GM12878 (cell line): ENCODE measurements around the gene PAK6. TPM values are rescaled to one million over a fixed set of nuclear protein-coding genes. Genes with fewer than 3 reads are reported as not detected.

Experiments
- ATAC-seq: fragments of 200-7000 bp; cut with Tn5 transposase; 3 replicates; pipeline ENCODE4 v1.9.1; 2020; ENCODE audit warnings: mild to moderate bottlenecking, moderate library complexity
- BruUV-seq: library from RNA; stranded (reverse); fragments of 400-500 nt; replicated peaks from 2 replicates; lab custom pipeline; 2021; lab: Mats Ljungman, UMichigan
- CTCF ChIA-PET: fragments of 300-600 bp; sonication (Branson Sonifier 250); formaldehyde crosslinking; extraction: SDS; loops from one replicate; lab custom pipeline; 2021; ENCODE audit warnings: inconsistent platforms; lab: Yijun Ruan, JAX
- POLR2A ChIA-PET: fragments of 350-600 bp; formaldehyde crosslinking; extraction: SDS; loops from one replicate; lab custom pipeline; 2021; ENCODE audit warnings: inconsistent platforms; lab: Charles Lee
- RAD21 ChIA-PET: fragments of 300-600 bp; sonication (Branson Sonifier 250); formaldehyde crosslinking; loops from one replicate; lab custom pipeline; 2023; ENCODE audit warnings: antibody characterized with exemption; ENCODE audit not compliant: unreplicated experiment; lab: Charles Lee
- SMC1A ChIA-PET: fragments of 300-600 bp; sonication (Branson Sonifier 250); formaldehyde crosslinking; loops from one replicate; lab custom pipeline; 2023; ENCODE audit not compliant: unreplicated experiment, uncharacterized antibody; lab: Charles Lee
- DNase-seq: peaks from one replicate; pipeline ENCODE4 v3.0.0-alpha.2; 2011; ENCODE audit warnings: low read depth, low spot score
- FAIRE-seq: peaks from 3 replicates; lab custom pipeline; 2011; peaks lifted over from hg19 to GRCh38; lab: Jason Lieb, UNC
- H2AFZ ChIP-seq: 2 replicates; pipeline ENCODE4 v1.6.0; 2011; ENCODE audit warnings: low read depth, low read length, control low read depth; ENCODE audit not compliant: control insufficient read depth
- H3K27ac ChIP-seq: 2 replicates; pipeline ENCODE4 v1.5.1; 2011; ENCODE audit warnings: control low read depth; ENCODE audit not compliant: control insufficient read depth, insufficient read depth
- H3K27me3 ChIP-seq, 2 experiments: replicated peaks in 1 of 2; 2 replicates each; pipeline versions ENCODE4 v1.6.0 to v1.6.1; 2011; ENCODE audit warnings: low read length in 1 of 2; ENCODE audit not compliant: control insufficient read depth in 2 of 2, insufficient read depth in 2 of 2
- H3K36me3 ChIP-seq, 2 experiments: 2 replicates each; pipeline ENCODE4 v1.5.1; 2011; ENCODE audit warnings: low read length in 1 of 2; ENCODE audit not compliant: control insufficient read depth in 2 of 2, insufficient read depth in 2 of 2
- H3K4me1 ChIP-seq: 2 replicates; pipeline ENCODE4 v1.6.1; 2011; ENCODE audit warnings: mild to moderate bottlenecking, low read length, moderate library complexity, mixed read lengths; ENCODE audit not compliant: control insufficient read depth, insufficient read depth
- H3K4me2 ChIP-seq: 2 replicates; pipeline ENCODE4 v1.6.0; 2011; ENCODE audit warnings: control low read depth; ENCODE audit not compliant: control insufficient read depth, insufficient read depth
- H3K4me3 ChIP-seq: fragments of 200-600 bp; sonication (generic); 2 replicates; pipeline ENCODE4 v1.5.1; 2016
- H3K79me2 ChIP-seq: 2 replicates; pipeline ENCODE4 v1.6.0; 2011; ENCODE audit warnings: low read length; ENCODE audit not compliant: control insufficient read depth, insufficient read depth
- H3K9ac ChIP-seq: 2 replicates; pipeline ENCODE4 v1.8.0; 2011; ENCODE audit warnings: low read length, control low read depth, mixed read lengths; ENCODE audit not compliant: control insufficient read depth, insufficient read depth
- H3K9me3 ChIP-seq: replicated peaks from 3 replicates; pipeline ENCODE4 v1.5.1; 2011; ENCODE audit warnings: mild to moderate bottlenecking, low read length; ENCODE audit not compliant: control insufficient read depth, insufficient read depth
- H4K20me1 ChIP-seq: 2 replicates; pipeline ENCODE4 v1.6.0; 2011; ENCODE audit not compliant: control insufficient read depth, insufficient read depth
- CBFB ChIP-seq: IDR thresholded peaks from 2 replicates; pipeline ENCODE4 v1.6.1; 2016; ENCODE audit warnings: antibody characterized with exemption, low read depth
- CBX5 ChIP-seq: sonication (generic); IDR thresholded peaks from 2 replicates; pipeline ENCODE4 v1.6.1; 2016; ENCODE audit warnings: low read depth, moderate library complexity, mild to moderate bottlenecking, inconsistent platforms
- SP1 ChIP-seq: IDR thresholded peaks from one replicate; pipeline ENCODE4 v1.6.1; 2011; ENCODE audit warnings: low read depth, low read length
- YY1 ChIP-seq: IDR thresholded peaks from 2 replicates; pipeline ENCODE4 v1.6.1; 2011; ENCODE audit warnings: low read depth, mild to moderate bottlenecking, low read length
- ZNF687 ChIP-seq: fragments of 450-650 bp; IDR thresholded peaks from 2 replicates; pipeline ENCODE4 v1.6.1; 2017; ENCODE audit warnings: mild to moderate bottlenecking, moderate library complexity
- WGBS: methylation state at CpG from one replicate; pipeline ENCODE4 v1.1.6; 2016; ENCODE audit warnings: low lambda C conversion rate; ENCODE audit not compliant: insufficient replicate concordance, insufficient coverage; ENCODE audit errors: missing lambda C conversion rate; 5-methylcytosine and 5-hydroxymethylcytosine counted together
- in situ Hi-C: fragments of 300-500 bp; cut with MboI; formaldehyde crosslinking; loops from 9 replicates; pipeline ENCODE4 v1.14.3; 2018; ENCODE audit warnings: mixed read lengths
- intact Hi-C: fragments of 100-400 bp; cut with micrococcal nuclease; formaldehyde crosslinking; loops from one replicate; pipeline ENCODE4 v1.14.2; 2022; ENCODE audit not compliant: unreplicated experiment
- polyA plus RNA-seq, 11 experiments: library from polyadenylated mRNA; depleted of rRNA in 4 of 11; unstranded in 6 of 11; stranded (reverse) in 5 of 11; fragments of >200 nt; fragmentation: Nextera tagmentation in 4 of 11; fragmentation: Illumina TruSeq in 1 of 11; extraction: Ambion mirVana in 4 of 11; extraction: Trizol in 1 of 11; gene quantifications; 1 replicate in 1 of 11; 2 replicates in 10 of 11; pipeline versions ENCODE4 v1.2.1 to v1.2.3, GENCODE V29; 2011 to 2016; ENCODE audit warnings: inconsistent platforms in 2 of 11, missing spikeins in 2 of 11, low read depth in 1 of 11
- total RNA-seq, 4 experiments: library from RNA; depleted of rRNA in 3 of 4; stranded (reverse); fragments of >200 nt in 3 of 4; fragmentation: Illumina TruSeq in 1 of 4; extraction: Trizol in 1 of 4; gene quantifications; 2 replicates each; pipeline versions ENCODE4 v1.2.1 to v1.2.3, GENCODE V29; 2013 to 2021

PAK6 gene
- total and polyA plus RNA-seq, 10 of the 15 experiments (the other 5 are each of a cell fraction or from before 2014, with no cell fraction given), result 0.07 to 0.92 (median 0.31) TPM; not detected in 2

GRCh38 chr15:40229956-40230355 is 8.9 kb upstream of the PAK6 start:
- DNase-seq (no peak), FAIRE-seq (no peak), ATAC-seq (no peak)
- no peak overlapping the region for H2AFZ ChIP-seq
- no peaks in the 10 kb centered on the region for H3K27me3 ChIP-seq
- ChIA-PET CTCF (interaction anchor here (0.9 to 5.9 kb wide), 4 partner anchors 9 to 123 kb away, joined by 3 to 38 read pairs (median 4); partner anchors contain the start of gene PAK6), POLR2A (interaction anchor here (1.0 to 2.0 kb wide), 2 partner anchors 13 to 14 kb away, joined by 3 to 4 read pairs; no protein-coding TSS in a partner anchor), RAD21 (interaction anchor here (1.2 kb wide), 1 partner anchor 184 kb away, joined by 3 read pairs; no protein-coding TSS in a partner anchor), SMC1A (interaction anchor here (1.0 to 2.6 kb wide), 3 partner anchors 12 to 44 kb away, joined by 3 to 6 read pairs (median 3); no protein-coding TSS in a partner anchor)
- H4K20me1 ChIP-seq, result no peaks in the 10 kb centered on the region
- H3K27ac ChIP-seq, result no peak overlapping the region
- H3K4me2 ChIP-seq, result no peak overlapping the region
- no TSS peak for BruUV-seq
- TF ChIP-seq YY1 (no peak), ZNF687 (no peak), CBFB (no peak), SP1 (no peak), CBX5 (no peak)
- intact Hi-C loops, result no loop called here
- H3K36me3 ChIP-seq, result peaks cover 15 to 28% of the 10 kb centered on the region in 2 experiments
- no peaks in the 10 kb centered on the region for H3K79me2 ChIP-seq
- peaks cover 4% of the 10 kb centered on the region for H3K4me1 ChIP-seq
- WGBS, result 92% methylated on average over 1 of the region's 1 CpG
- no peak overlapping the region for H3K9ac ChIP-seq
- in situ Hi-C loops, result no loop called here
- H3K4me3 ChIP-seq, result no peak overlapping the region
- no peaks in the 10 kb centered on the region for H3K9me3 ChIP-seq
